Activated CD8-positive, alpha-beta memory T cell treated with anti-CD3 and anti-CD28 coated beads, Interleukin-2, amount 50 U/mL, for 1 hour (primary cell): Measurements from ENCODE around the gene APBB3.

Experiments used
- DNase-seq: peaks from one replicate; pipeline ENCODE4 v3.0.0-alpha.2; 2020; ENCODE audit errors: extremely low read depth

Gene APBB3

GRCh38 chr5:140575309-140575708, 10.9 kb upstream of the APBB3 start:
- DNase-seq = no peak

- no peak for DNase-seq
Observed at GRCh38 chr5:140574165-140574564, 9.8 kb upstream of the APBB3 start.

GRCh38 chr5:140573683-140574082, 9.3 kb upstream of the APBB3 start:
- no peak for DNase-seq

DNA sequence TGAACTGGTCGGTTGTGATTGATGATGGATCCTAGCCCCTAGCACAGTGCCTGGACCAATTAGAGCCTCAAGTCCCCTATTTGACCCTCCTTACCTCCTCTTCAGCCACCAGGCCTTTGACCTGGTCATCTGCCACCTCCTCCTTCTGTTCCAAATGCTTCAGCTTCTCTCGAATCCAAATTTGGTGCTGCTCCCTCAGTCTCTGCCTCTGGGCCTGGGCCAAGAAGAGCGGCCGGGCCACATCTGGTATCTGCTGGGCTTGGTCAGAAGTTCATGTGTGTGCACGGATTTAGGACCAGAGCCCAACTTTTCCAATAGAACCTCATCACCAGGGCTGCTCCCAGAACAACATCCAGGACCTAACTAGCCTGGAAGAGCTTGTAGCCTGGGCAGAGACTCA, 6.7 kb upstream of the APBB3 start:
- no peak for DNase-seq

- no peak for DNase-seq
Observed at GRCh38 chr5:140570488-140570887, 6.1 kb upstream of the APBB3 start.

- DNase-seq = no peak
Observed at GRCh38 chr5:140570058-140570457, 5.7 kb upstream of the APBB3 start.

- DNase-seq = no peak
Observed at GRCh38 chr5:140569197-140569596, 4.8 kb upstream of the APBB3 start.

GRCh38 chr5:140568443-140569063, 4.2 kb upstream of the APBB3 start:
- DNase-seq = no peak

DNA sequence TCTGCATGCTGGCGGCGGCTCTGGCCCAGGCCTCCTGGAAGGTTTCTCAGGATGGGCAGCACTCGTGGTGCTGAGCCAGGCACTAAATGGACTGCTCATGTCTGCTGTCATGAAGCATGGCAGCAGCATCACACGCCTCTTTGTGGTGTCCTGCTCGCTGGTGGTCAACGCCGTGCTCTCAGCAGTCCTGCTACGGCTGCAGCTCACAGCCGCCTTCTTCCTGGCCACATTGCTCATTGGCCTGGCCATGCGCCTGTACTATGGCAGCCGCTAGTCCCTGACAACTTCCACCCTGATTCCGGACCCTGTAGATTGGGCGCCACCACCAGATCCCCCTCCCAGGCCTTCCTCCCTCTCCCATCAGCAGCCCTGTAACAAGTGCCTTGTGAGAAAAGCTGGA, 3.5 kb upstream of the APBB3 start:
- DNase-seq = no peak

DNA sequence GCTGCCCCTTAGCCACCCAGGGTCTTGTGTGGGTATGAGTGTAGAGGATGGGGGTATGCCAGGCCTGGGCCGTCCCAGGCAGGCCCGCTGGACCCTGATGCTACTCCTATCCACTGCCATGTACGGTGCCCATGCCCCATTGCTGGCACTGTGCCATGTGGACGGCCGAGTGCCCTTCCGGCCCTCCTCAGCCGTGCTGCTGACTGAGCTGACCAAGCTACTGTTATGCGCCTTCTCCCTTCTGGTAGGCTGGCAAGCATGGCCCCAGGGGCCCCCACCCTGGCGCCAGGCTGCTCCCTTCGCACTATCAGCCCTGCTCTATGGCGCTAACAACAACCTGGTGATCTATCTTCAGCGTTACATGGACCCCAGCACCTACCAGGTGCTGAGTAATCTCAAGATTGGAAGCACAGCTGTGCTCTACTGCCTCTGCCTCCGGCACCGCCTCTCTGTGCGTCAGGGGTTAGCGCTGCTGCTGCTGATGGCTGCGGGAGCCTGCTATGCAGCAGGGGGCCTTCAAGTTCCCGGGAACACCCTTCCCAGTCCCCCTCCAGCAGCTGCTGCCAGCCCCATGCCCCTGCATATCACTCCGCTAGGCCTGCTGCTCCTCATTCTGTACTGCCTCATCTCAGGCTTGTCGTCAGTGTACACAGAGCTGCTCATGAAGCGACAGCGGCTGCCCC, 2.9 kb upstream of the APBB3 start:
- DNase-seq = no peak

GRCh38 chr5:140566665-140567064, 2.3 kb upstream of the APBB3 start:
- DNase-seq = no peak

DNA sequence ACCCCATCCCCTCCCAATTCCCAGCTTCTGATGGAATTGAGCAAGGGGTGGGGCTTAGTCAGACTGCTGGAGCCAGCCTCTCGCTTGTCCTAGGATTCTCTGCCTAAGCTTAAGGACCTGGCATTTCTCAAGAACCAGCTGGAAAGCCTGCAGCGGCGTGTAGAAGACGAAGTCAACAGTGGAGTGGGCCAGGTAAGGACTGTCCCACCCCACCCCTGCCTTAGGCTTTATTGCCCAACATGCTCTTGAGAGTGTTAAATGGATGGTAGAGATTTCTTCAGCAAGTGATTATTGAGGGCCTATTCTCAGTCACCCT, 1.3 kb upstream of the APBB3 start:
- DNase-seq = no peak

GRCh38 chr5:140565024-140565779, 804 bp upstream of the APBB3 start:
- DNase-seq = no peak

GRCh38 chr5:140563596-140563995, 802 bp downstream of the APBB3 start:
- DNase-seq = no peak

- no peak for DNase-seq
Observed at GRCh38 chr5:140561753-140562523, 2.5 kb downstream of the APBB3 start.

DNA sequence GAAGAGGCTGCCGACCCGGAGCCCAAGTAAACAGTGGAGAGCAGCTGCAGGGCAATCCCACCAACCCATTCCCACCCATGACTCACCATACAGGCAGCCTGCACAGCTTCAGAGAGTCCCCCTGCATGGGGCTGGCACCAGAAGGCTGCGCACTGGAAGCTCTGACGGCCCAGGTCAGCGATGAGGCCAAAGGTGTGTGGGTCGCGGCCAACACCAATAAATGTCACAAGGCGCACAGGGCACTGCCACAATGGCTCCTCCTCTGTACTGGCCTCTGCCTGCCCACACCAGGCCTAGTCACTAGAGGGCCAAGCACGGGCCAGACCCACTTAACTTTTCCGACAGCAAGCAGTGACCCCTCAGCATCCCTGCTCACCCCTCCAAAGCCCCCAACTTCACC, 4.2 kb downstream of the APBB3 start:
- DNase-seq = no peak

- no peak for DNase-seq
Observed at GRCh38 chr5:140558542-140558941, 5.9 kb downstream of the APBB3 start.

DNA sequence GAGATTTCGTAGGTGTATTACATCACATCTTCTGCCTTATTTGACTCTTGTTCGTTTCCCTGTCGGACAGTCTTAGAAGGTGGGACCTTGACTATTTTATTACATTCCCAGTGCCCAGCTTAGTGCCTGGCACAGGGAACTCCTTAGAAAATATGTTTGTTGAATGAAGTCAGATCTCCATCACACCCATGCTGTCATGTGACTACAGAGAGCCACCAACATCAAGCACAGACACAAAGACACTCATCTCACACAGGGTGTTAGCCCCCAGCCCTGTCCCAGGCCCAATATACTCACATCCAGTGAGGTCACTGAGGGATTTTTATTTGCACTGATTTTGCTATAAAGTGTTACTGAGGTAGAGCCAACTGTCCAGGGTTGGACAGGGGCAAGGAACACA, 6.4 kb downstream of the APBB3 start:
- no peak for DNase-seq

DNA sequence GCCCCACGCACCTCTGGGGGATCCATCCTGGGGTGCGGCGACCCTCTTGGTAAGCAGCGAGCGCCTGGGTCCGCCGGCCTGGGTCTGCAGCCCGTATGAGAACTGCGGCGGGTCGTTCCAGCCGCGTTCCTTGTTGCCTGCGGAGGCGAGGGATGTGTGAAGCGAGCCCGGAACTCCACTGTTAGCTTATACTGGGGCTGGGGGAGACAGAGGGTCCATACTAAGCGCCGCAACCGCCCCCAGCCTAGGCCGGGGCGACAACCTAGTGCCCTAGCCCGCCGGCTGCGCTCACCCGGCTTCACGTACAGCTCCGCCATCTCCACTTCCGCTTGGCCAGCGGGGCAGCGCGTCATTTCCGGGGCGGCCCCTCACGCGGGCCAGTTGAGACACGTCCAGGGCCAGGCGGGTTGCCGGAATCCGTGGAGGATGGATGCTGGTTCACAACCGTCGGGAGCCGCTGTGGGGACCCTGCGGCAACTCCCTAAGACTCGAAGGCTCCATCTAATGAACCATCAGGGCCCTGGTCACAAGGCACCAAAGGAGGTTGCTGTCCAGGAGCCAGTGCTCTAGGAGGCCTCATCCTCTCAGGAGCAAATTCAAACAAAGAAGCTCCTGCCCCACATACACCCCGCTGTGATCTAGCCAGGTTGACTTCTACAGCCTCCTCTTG, 7.1 kb downstream of the APBB3 start, which contains the start of gene SRA1:
Gene SRA1 (minus strand): TSS at position 338 of the 670 bp plus-strand sequence. CDS start 21 bp downstream, at position 317.
- DNase-seq = no peak

DNA sequence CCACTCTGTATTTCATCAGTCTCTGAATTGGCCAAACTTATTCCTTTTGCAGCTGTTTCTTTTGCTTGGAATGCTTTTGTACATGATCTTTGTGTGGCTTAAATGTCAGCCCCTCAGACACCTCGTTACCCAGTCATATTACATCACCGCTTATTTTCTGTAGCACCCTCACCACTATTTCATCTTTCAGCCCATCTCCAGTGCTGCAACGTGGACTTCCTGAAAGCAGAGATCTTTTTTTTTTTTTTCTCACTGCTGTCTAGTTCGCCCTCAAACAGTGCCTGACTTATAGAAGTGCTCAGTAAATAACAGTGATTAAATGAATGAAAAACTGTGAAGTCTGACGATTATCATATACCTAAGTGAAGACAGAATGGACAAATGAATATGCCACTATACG, 8.0 kb downstream of the APBB3 start:
- no peak for DNase-seq

GRCh38 chr5:140555747-140556312, 8.6 kb downstream of the APBB3 start:
- DNase-seq = no peak
